CD4-positive, alpha-beta T cell (primary cell): ENCODE results near the gene PLEKHN1. TPM values are rescaled to one million over a fixed set of nuclear protein-coding genes. Genes with fewer than 3 reads are reported as not detected.
"Not testable (repeated sequence)": the region's sequence is repeated elsewhere in the genome, so short reads cannot be mapped to it uniquely, and the experiment has no call there.

ENCODE experiments used
- ATAC-seq: fragments of 200-7000 bp; cut with Tn5 transposase; one replicate; pipeline ENCODE4 v1.10.0; 2022; ENCODE audit warnings: mild to moderate bottlenecking; ENCODE audit not compliant: poor library complexity
- CTCF ChIA-PET: fragments of 350-600 bp; sonication (Branson Sonifier 250); formaldehyde crosslinking; loops from one replicate; lab custom pipeline; 2021; ENCODE audit warnings: antibody characterized with exemption, inconsistent platforms; lab: Charles Lee
- POLR2A ChIA-PET: fragments of 350-600 bp; sonication (Branson Sonifier 250); formaldehyde crosslinking; loops from one replicate; lab custom pipeline; 2021; ENCODE audit warnings: antibody characterized with exemption, inconsistent platforms; lab: Charles Lee
- DNase-seq, 14 experiments: peaks; one replicate each; pipeline ENCODE4 v3.0.0-alpha.2; 2013 to 2020; ENCODE audit warnings: mixed read lengths in 2 of 14
- H3K27ac ChIP-seq, 2 donors: one replicate each; pipeline versions ENCODE4 v1.5.1 to v1.7.0; 2013; ENCODE audit warnings: low read length in 2 of 2, low read depth in 1 of 2, mild to moderate bottlenecking in 1 of 2
- H3K27me3 ChIP-seq, 2 experiments: 1 replicate in 1 of 2; 2 replicates in 1 of 2; pipeline versions ENCODE4 v1.6.1 to v1.7.0; 2013; ENCODE audit warnings: low read length in 2 of 2, control low read depth in 1 of 2, mild to moderate bottlenecking in 1 of 2, moderate library complexity in 1 of 2; ENCODE audit not compliant: insufficient read depth in 2 of 2, control insufficient read depth in 1 of 2
- H3K36me3 ChIP-seq: one replicate; pipeline ENCODE4 v1.6.1; 2013; ENCODE audit warnings: low read length, control low read depth; ENCODE audit not compliant: insufficient read depth
- H3K4me1 ChIP-seq: one replicate; pipeline ENCODE4 v1.6.1; 2013; ENCODE audit warnings: low read length, control low read depth; ENCODE audit not compliant: insufficient read depth
- H3K4me3 ChIP-seq: one replicate; pipeline ENCODE4 v1.5.1; 2013; ENCODE audit warnings: mild to moderate bottlenecking, low read length, moderate library complexity
- H3K9me3 ChIP-seq, 2 experiments: 1 replicate in 1 of 2; 2 replicates in 1 of 2; pipeline versions ENCODE4 v1.6.1 to v1.7.0; 2013; ENCODE audit warnings: low read length in 2 of 2, mild to moderate bottlenecking in 2 of 2, control low read depth in 1 of 2, moderate library complexity in 1 of 2; ENCODE audit not compliant: control insufficient read depth in 1 of 2, insufficient read depth in 1 of 2
- H3K27ac Mint-ChIP-seq: one replicate; pipeline ENCODE4 v1.8.0; 2020; ENCODE audit warnings: mixed read lengths
- H3K27me3 Mint-ChIP-seq: one replicate; pipeline ENCODE4 v1.8.0; 2021; ENCODE audit warnings: mixed read lengths
- H3K36me3 Mint-ChIP-seq: one replicate; pipeline ENCODE4 v1.8.0; 2021; ENCODE audit warnings: low read depth, mixed read lengths
- H3K4me1 Mint-ChIP-seq: one replicate; pipeline ENCODE4 v1.8.0; 2021; ENCODE audit warnings: low read depth, mixed read lengths
- H3K4me3 Mint-ChIP-seq: one replicate; pipeline ENCODE4 v1.8.0; 2020; ENCODE audit warnings: mild to moderate bottlenecking, mixed read lengths
- H3K9me3 Mint-ChIP-seq: one replicate; pipeline ENCODE4 v1.8.0; 2020; ENCODE audit warnings: mixed read lengths
- intact Hi-C, 2 experiments: fragments of 100-400 bp; cut with DNase I in 1 of 2; cut with micrococcal nuclease in 1 of 2; formaldehyde crosslinking; loops; one replicate each; pipeline versions ENCODE4 v1.15.1 to v1.9.0; 2023 to 2025; cut with DNase I, micrococcal nuclease
- total RNA-seq, 174 experiments: library from RNA in 2 of 174; stranded (reverse) in 2 of 174; gene quantifications; one replicate each; pipeline ENCODE4 v1.2.3 and lab custom pipeline; 2021 to 2026
- TF ChIP-seq, protein P1 (sequence below): fragments of 200-600 bp; IDR thresholded peaks from one replicate; pipeline ENCODE4 v1.8.0; 2022; ENCODE audit warnings: antibody characterized with exemption, mild to moderate bottlenecking

Gene PLEKHN1
- total RNA-seq, 2 experiments from 2014 or later, result 0.69 to 0.95 TPM

DNA sequence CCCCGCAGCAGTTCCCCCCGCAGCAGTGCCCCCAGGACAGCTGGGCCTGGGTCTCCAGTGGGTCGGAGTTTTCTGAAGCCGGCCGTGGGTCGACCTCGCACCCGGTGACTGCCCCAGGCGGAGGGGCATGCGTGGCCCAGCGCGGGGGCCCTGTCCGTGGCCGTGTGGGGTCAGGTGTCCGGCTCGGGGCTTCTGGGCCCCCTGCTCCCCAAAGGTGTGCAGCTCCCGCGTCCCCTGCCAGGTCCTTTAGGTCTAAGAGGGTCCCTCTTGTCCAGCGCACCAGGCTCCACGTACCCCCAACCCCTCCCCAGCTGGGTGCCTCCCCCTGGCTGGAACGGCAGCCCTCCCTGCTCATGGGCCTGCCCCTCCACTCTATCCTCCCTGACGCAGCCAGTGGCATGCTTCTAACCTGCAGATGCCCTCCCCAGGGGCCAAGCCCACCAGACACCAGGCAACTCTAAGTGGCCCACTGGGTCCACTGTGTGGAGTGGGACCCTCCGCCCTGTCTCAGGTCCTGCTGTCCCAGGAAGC is 39.6 kb downstream of the PLEKHN1 start:
- intact Hi-C loops, result no loop called here
- Mint-ChIP-seq H3K4me3 (no peak overlapping the region), H3K36me3 (peaks cover under 1% of the 10 kb centered on the region), H3K4me1 (peaks cover 14% of the 10 kb centered on the region), H3K27me3 (peaks cover 53% of the 10 kb centered on the region), H3K27ac (no peak overlapping the region), H3K9me3 (no peaks in the 10 kb centered on the region)
- H3K36me3 ChIP-seq, result no peaks in the 10 kb centered on the region
- ChIA-PET POLR2A (interaction anchor here (1.0 kb wide), 1 partner anchor 13 kb away, joined by 3 read pairs; no protein-coding TSS in a partner anchor), CTCF (no interaction called here)
- peaks cover 0 to 18% of the 10 kb centered on the region in 2 experiments for H3K9me3 ChIP-seq
- DNase-seq (peak in 1 of 14 experiments; percentile 20), ATAC-seq (no peak)
- H3K4me3 ChIP-seq, result no peak overlapping the region
- no peak overlapping the region for H3K27ac ChIP-seq
- peaks cover 27% of the 10 kb centered on the region for H3K4me1 ChIP-seq
- H3K27me3 ChIP-seq, result peaks cover 46 to 54% of the 10 kb centered on the region in 2 experiments
- TF ChIP-seq, protein P1, sequence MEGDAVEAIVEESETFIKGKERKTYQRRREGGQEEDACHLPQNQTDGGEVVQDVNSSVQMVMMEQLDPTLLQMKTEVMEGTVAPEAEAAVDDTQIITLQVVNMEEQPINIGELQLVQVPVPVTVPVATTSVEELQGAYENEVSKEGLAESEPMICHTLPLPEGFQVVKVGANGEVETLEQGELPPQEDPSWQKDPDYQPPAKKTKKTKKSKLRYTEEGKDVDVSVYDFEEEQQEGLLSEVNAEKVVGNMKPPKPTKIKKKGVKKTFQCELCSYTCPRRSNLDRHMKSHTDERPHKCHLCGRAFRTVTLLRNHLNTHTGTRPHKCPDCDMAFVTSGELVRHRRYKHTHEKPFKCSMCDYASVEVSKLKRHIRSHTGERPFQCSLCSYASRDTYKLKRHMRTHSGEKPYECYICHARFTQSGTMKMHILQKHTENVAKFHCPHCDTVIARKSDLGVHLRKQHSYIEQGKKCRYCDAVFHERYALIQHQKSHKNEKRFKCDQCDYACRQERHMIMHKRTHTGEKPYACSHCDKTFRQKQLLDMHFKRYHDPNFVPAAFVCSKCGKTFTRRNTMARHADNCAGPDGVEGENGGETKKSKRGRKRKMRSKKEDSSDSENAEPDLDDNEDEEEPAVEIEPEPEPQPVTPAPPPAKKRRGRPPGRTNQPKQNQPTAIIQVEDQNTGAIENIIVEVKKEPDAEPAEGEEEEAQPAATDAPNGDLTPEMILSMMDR, result no peak

DNA sequence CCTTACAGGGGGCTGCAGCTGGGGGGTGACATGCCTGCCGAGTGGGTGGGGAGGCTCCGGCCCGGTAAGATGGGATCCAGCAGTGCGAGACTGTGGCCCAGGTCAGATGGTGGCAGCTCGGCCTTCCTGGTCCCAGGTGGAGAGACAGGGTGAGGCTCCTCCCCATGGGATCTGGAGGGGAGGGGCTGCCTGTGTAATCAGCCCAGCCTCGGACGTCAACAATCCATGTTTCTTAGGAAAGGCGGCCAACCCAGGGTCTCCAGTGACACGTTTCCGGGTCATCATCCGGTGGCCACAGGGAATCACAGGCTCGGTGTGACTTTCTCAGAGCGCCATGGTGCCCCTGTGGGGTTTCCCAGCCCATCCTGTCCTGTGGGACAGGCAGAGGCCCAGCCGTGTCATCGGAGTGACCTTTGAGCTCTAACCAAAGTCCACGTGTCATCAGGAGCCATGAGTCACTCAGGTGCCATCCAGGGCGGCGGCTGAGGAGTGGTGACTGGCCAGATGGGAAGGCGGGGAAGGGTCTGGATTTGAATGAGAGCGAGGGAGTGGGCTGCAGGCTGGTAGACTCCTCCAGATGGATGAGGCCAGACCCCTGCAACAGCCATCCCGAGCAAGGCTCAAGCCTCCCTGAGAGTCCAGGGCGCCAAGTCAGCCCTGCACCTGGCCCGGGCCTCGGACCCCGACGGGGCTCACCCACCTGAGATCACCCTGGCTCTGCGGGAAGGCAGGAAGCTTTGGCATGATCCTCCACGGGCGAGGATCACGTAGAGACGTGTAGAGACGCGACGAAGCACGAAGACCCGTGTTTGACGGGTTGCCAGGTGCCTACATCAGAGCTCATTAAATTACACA is 40.2 kb downstream of the PLEKHN1 start:
- ChIA-PET POLR2A (interaction anchor here (1.0 kb wide), 1 partner anchor 13 kb away, joined by 3 read pairs; no protein-coding TSS in a partner anchor), CTCF (interaction anchor here (0.8 to 1.8 kb wide), 3 partner anchors 13 to 58 kb away, joined by 3 to 4 read pairs (median 3); no protein-coding TSS in a partner anchor)
- no peaks in the 10 kb centered on the region for H3K9me3 Mint-ChIP-seq
- peaks cover 39 to 47% of the 10 kb centered on the region in 2 experiments for H3K27me3 ChIP-seq
- H3K4me1 ChIP-seq, result peaks cover 20% of the 10 kb centered on the region
- no peaks in the 10 kb centered on the region for H3K36me3 Mint-ChIP-seq
- peaks cover 0 to 12% of the 10 kb centered on the region in 2 experiments for H3K9me3 ChIP-seq
- TF ChIP-seq, protein P1, result no peak
- H3K27ac Mint-ChIP-seq, result no peak overlapping the region
- H3K4me3 ChIP-seq, result no peak overlapping the region
- intact Hi-C loops, result no loop called here
- peak in 1 of 14 experiments; percentile 24 for DNase-seq
- no peak overlapping the region for H3K27ac ChIP-seq
- peaks cover 9% of the 10 kb centered on the region for H3K4me1 Mint-ChIP-seq
- peaks cover 48% of the 10 kb centered on the region for H3K27me3 Mint-ChIP-seq
- no peak overlapping the region for H3K4me3 Mint-ChIP-seq
- no peaks in the 10 kb centered on the region for H3K36me3 ChIP-seq
- ATAC-seq, result no peak

DNA sequence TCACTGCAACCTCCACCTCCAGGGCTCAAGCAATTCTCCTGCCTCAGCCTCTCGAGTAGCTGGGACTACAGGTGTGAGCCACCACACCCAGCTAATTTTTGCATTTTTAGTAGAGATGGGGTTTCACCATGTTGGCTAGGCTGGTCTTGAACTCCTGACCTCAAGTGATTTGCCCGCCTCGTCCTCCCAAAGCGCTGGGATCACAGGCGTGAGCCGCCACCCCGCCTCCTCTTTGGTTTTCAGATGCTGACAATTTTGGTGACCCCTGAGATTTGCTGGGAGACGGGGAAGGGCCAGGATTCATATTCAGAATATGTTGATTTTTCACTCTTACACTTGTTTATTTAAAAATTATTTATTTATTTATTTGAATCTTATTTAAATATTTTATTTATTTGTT is 43.8 kb downstream of the PLEKHN1 start:
- POLR2A ChIA-PET, H3K4me3 Mint-ChIP-seq, H3K4me3 ChIP-seq, H3K9me3 ChIP-seq, H3K36me3 ChIP-seq, H3K9me3 Mint-ChIP-seq, H3K27ac ChIP-seq, intact Hi-C loops, H3K27ac Mint-ChIP-seq, ATAC-seq, H3K36me3 Mint-ChIP-seq: not testable (repeated sequence)
- Histone ChIP-seq H3K27me3 (peaks cover 8 to 15% of the 10 kb centered on the region in 2 experiments), H3K4me1 (peaks cover 27% of the 10 kb centered on the region)
- CTCF ChIA-PET, result interaction anchor here (0.9 kb wide), 1 partner anchor 8 kb away, joined by 5 read pairs; no protein-coding TSS in a partner anchor
- peaks cover 20% of the 10 kb centered on the region for H3K27me3 Mint-ChIP-seq
- peak in 1 of 14 experiments; percentile 4 for DNase-seq
- H3K4me1 Mint-ChIP-seq, result peaks cover 25% of the 10 kb centered on the region
